Measurements from ENCODE around the gene CCIN.

DNA sequence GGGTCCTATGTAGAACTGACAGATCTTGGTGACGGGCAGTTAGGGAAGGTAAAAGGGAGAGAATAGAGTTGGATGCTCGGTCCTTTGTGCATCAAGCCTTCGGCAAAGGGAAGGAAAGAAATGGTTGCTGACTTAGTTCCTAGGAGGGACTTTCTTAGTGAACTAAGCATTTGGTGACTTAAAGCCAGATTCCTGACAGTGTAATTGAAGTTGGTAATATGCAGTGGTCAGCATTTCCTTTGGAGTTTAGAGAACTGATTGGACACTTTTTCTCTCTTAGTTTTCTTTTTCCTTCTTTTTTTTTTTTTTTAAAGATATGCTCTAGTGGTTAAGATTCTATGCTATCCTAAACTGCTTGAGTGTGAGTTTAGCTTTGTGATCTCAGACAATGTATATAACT lies 23.8 kb downstream of the CCIN start:
- TF ChIP-seq HMG20B (CRISPR knock-in tag; IDR thresholded peaks at IDR 0.05) (no peak), FIP1L1 (IDR thresholded peaks at IDR 0.05; ENCODE audit: low read depth, low read length, poor library complexity, severe bottlenecking) (no peak), ARID2 (IDR thresholded peaks at IDR 0.05) (no peak), ZNF561 (CRISPR knock-in tag; conservative IDR thresholded peaks at IDR 0.05) (no peak), NFXL1 (CRISPR knock-in tag; IDR thresholded peaks at IDR 0.05) (no peak), MYNN (IDR thresholded peaks at IDR 0.05) (no peak), MYNN (CRISPR knock-in tag; IDR thresholded peaks at IDR 0.05) (no peak), FOXA1 (IDR thresholded peaks at IDR 0.05; ENCODE audit: borderline replicate concordance) (no peak), FOXK2 (conservative IDR thresholded peaks at IDR 0.05 in 1 of 2, IDR thresholded peaks at IDR 0.05 in 1 of 2; ENCODE audit: low read depth in 2 of 2) (no peak)
- TF ChIP-seq, protein P1, sequence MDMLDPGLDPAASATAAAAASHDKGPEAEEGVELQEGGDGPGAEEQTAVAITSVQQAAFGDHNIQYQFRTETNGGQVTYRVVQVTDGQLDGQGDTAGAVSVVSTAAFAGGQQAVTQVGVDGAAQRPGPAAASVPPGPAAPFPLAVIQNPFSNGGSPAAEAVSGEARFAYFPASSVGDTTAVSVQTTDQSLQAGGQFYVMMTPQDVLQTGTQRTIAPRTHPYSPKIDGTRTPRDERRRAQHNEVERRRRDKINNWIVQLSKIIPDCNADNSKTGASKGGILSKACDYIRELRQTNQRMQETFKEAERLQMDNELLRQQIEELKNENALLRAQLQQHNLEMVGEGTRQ (CRISPR knock-in tag; IDR thresholded peaks at IDR 0.05), result no peak
- TF ChIP-seq, protein P2, sequence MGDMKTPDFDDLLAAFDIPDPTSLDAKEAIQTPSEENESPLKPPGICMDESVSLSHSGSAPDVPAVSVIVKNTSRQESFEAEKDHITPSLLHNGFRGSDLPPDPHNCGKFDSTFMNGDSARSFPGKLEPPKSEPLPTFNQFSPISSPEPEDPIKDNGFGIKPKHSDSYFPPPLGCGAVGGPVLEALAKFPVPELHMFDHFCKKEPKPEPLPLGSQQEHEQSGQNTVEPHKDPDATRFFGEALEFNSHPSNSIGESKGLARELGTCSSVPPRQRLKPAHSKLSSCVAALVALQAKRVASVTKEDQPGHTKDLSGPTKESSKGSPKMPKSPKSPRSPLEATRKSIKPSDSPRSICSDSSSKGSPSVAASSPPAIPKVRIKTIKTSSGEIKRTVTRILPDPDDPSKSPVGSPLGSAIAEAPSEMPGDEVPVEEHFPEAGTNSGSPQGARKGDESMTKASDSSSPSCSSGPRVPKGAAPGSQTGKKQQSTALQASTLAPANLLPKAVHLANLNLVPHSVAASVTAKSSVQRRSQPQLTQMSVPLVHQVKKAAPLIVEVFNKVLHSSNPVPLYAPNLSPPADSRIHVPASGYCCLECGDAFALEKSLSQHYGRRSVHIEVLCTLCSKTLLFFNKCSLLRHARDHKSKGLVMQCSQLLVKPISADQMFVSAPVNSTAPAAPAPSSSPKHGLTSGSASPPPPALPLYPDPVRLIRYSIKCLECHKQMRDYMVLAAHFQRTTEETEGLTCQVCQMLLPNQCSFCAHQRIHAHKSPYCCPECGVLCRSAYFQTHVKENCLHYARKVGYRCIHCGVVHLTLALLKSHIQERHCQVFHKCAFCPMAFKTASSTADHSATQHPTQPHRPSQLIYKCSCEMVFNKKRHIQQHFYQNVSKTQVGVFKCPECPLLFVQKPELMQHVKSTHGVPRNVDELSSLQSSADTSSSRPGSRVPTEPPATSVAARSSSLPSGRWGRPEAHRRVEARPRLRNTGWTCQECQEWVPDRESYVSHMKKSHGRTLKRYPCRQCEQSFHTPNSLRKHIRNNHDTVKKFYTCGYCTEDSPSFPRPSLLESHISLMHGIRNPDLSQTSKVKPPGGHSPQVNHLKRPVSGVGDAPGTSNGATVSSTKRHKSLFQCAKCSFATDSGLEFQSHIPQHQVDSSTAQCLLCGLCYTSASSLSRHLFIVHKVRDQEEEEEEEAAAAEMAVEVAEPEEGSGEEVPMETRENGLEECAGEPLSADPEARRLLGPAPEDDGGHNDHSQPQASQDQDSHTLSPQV (IDR thresholded peaks at IDR 0.05), result no peak
- TF ChIP-seq, protein P3, sequence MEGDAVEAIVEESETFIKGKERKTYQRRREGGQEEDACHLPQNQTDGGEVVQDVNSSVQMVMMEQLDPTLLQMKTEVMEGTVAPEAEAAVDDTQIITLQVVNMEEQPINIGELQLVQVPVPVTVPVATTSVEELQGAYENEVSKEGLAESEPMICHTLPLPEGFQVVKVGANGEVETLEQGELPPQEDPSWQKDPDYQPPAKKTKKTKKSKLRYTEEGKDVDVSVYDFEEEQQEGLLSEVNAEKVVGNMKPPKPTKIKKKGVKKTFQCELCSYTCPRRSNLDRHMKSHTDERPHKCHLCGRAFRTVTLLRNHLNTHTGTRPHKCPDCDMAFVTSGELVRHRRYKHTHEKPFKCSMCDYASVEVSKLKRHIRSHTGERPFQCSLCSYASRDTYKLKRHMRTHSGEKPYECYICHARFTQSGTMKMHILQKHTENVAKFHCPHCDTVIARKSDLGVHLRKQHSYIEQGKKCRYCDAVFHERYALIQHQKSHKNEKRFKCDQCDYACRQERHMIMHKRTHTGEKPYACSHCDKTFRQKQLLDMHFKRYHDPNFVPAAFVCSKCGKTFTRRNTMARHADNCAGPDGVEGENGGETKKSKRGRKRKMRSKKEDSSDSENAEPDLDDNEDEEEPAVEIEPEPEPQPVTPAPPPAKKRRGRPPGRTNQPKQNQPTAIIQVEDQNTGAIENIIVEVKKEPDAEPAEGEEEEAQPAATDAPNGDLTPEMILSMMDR (IDR thresholded peaks at IDR 0.05 in 2 of 3, conservative IDR thresholded peaks at IDR 0.05 in 1 of 3; ENCODE audit: insufficient read depth in 2 of 3, low read depth in 1 of 3, low read length in 3 of 3), result no peak
- TF ChIP-seq, protein P4, sequence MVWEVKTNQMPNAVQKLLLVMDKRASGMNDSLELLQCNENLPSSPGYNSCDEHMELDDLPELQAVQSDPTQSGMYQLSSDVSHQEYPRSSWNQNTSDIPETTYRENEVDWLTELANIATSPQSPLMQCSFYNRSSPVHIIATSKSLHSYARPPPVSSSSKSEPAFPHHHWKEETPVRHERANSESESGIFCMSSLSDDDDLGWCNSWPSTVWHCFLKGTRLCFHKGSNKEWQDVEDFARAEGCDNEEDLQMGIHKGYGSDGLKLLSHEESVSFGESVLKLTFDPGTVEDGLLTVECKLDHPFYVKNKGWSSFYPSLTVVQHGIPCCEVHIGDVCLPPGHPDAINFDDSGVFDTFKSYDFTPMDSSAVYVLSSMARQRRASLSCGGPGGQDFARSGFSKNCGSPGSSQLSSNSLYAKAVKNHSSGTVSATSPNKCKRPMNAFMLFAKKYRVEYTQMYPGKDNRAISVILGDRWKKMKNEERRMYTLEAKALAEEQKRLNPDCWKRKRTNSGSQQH (CRISPR knock-in tag; IDR thresholded peaks at IDR 0.05), result no peak

Measured in K562 (cell line).